HepG2 (cell line): ENCODE results near the gene STIM1. TPM values are rescaled to one million over a fixed set of nuclear protein-coding genes. Genes with fewer than 3 reads are reported as not detected.

Source experiments
- ERF ChIP-seq: IDR thresholded peaks from 2 replicates; pipeline ENCODE4 v1.6.1; 2018; ENCODE audit warnings: missing biosample characterization, missing genetic modification reagents
- FOXK1 ChIP-seq: sonication (generic); formaldehyde crosslinking; IDR thresholded peaks from 2 replicates; pipeline ENCODE4 v1.4.0; 2020; ENCODE audit warnings: low read depth, missing genetic modification reagents, borderline replicate concordance
- JUNB ChIP-seq: sonication (generic); formaldehyde crosslinking; IDR thresholded peaks from 2 replicates; pipeline ENCODE4 v1.8.0; 2022; ENCODE audit warnings: missing genetic modification reagents, mild to moderate bottlenecking, borderline replicate concordance
- MAZ ChIP-seq, 2 experiments: sonication (generic) in 1 of 2; formaldehyde crosslinking in 1 of 2; IDR thresholded peaks; 2 replicates each; pipeline versions ENCODE4 v1.5.0 to v1.6.1; 2012 to 2020; ENCODE audit warnings: low read depth in 2 of 2, mild to moderate bottlenecking in 2 of 2, borderline replicate concordance in 1 of 2, improper control_type of control experiment in 1 of 2, low read length in 1 of 2, missing genetic modification reagents in 1 of 2, moderate library complexity in 1 of 2
- MIER3 ChIP-seq: IDR thresholded peaks from 2 replicates; pipeline ENCODE4 v1.6.1; 2016; ENCODE audit warnings: missing compliant biosample characterization, borderline replicate concordance
- MXD4 ChIP-seq: IDR thresholded peaks from 2 replicates; pipeline ENCODE4 v1.6.1; 2016; ENCODE audit warnings: mild to moderate bottlenecking, missing biosample characterization, missing genetic modification reagents
- NONO ChIP-seq, 2 experiments: fragments of 450-650 bp in 1 of 2; sonication (generic) in 1 of 2; formaldehyde crosslinking in 1 of 2; IDR thresholded peaks in 1 of 2; conservative IDR thresholded peaks in 1 of 2; 2 replicates each; pipeline versions ENCODE4 v1.6.1 to v1.8.0; 2017 to 2022; ENCODE audit warnings: mild to moderate bottlenecking in 1 of 2, missing genetic modification reagents in 1 of 2, moderate library complexity in 1 of 2
- NR2F6 ChIP-seq, 2 experiments: IDR thresholded peaks; 2 replicates each; pipeline ENCODE4 v1.6.1; 2016; ENCODE audit warnings: antibody characterized with exemption in 1 of 2, mild to moderate bottlenecking in 1 of 2
- PCBP2 ChIP-seq: fragments of 200-400 bp; formaldehyde crosslinking; optimal IDR thresholded peaks from 2 replicates; pipeline ENCODE3; 2018; ENCODE audit warnings: low read length, low read depth; ENCODE audit not compliant: poor library complexity, severe bottlenecking
- SYNCRIP ChIP-seq: fragments of 200-400 bp; formaldehyde crosslinking; IDR thresholded peaks from 2 replicates; pipeline ENCODE4 v1.6.1; 2018; ENCODE audit warnings: mild to moderate bottlenecking, low read depth, low read length; ENCODE audit not compliant: insufficient read depth
- ZNF367 ChIP-seq: sonication (generic); formaldehyde crosslinking; IDR thresholded peaks from 2 replicates; pipeline ENCODE4 v1.4.0; 2020; ENCODE audit warnings: missing genetic modification reagents, borderline replicate concordance
- ZNF558 ChIP-seq: sonication (generic); formaldehyde crosslinking; IDR thresholded peaks from 2 replicates; pipeline ENCODE4 v1.9.0; 2022; ENCODE audit warnings: mild to moderate bottlenecking, missing genetic modification reagents, borderline replicate concordance
- ZNF562 ChIP-seq: sonication (generic); formaldehyde crosslinking; IDR thresholded peaks from 2 replicates; pipeline ENCODE4 v1.8.0; 2022; ENCODE audit warnings: missing genetic modification reagents, borderline replicate concordance
- ZNF589 ChIP-seq: sonication (generic); formaldehyde crosslinking; conservative IDR thresholded peaks from 2 replicates; pipeline ENCODE4 v1.8.0; 2022; ENCODE audit warnings: mild to moderate bottlenecking, moderate library complexity, missing genetic modification reagents
- ZNF850 ChIP-seq: sonication (generic); formaldehyde crosslinking; conservative IDR thresholded peaks from 2 replicates; pipeline ENCODE4 v1.9.0; 2021; ENCODE audit warnings: mild to moderate bottlenecking, missing genetic modification reagents
- polyA plus RNA-seq, 8 experiments: library from polyadenylated mRNA; depleted of rRNA in 3 of 8; stranded (reverse) in 7 of 8; unstranded in 1 of 8; fragments of >200 nt; fragmentation: Illumina TruSeq in 4 of 8; extraction: Trizol in 4 of 8; gene quantifications; 2 replicates each; pipeline versions ENCODE4 v1.2.1 to v1.2.3, GENCODE V29; 2011 to 2016; ENCODE audit warnings: low read depth in 4 of 8, missing spikeins in 1 of 8, mixed read lengths in 1 of 8; ENCODE audit not compliant: insufficient read depth in 1 of 8
- total RNA-seq, 5 experiments: library from RNA; depleted of rRNA; stranded (reverse); fragments of >200 nt; fragmentation: Illumina TruSeq; extraction: Trizol; gene quantifications; 2 replicates each; pipeline ENCODE4 v1.2.3, GENCODE V29; 2016; ENCODE audit warnings: low read depth in 1 of 5
- TF ChIP-seq, protein P1 (sequence below): sonication (generic); formaldehyde crosslinking; IDR thresholded peaks from 2 replicates; pipeline ENCODE4 v1.5.0; 2020; ENCODE audit warnings: missing genetic modification reagents
- TF ChIP-seq, protein P2 (sequence below): fragments of 450-650 bp; IDR thresholded peaks from 2 replicates; pipeline ENCODE4 v1.6.1; 2017; ENCODE audit warnings: mild to moderate bottlenecking
- TF ChIP-seq, protein P3 (sequence below): IDR thresholded peaks from 2 replicates; pipeline ENCODE4 v1.6.1; 2016; ENCODE audit warnings: low read depth, control low read depth
- TF ChIP-seq, protein P4 (sequence below): sonication (generic); formaldehyde crosslinking; IDR thresholded peaks from 2 replicates; pipeline ENCODE4 v1.5.0; 2020; ENCODE audit warnings: missing genetic modification reagents
- TF ChIP-seq, protein P5 (sequence below): sonication (generic); formaldehyde crosslinking; IDR thresholded peaks from 2 replicates; pipeline ENCODE4 v1.4.0; 2020; ENCODE audit warnings: mild to moderate bottlenecking, missing genetic modification reagents

The STIM1 gene
- total and polyA plus RNA-seq, 2 of the 13 experiments (the other 11 are each of a cell fraction or from before 2014, with no cell fraction given) = 19.2 to 28.5 TPM

DNA sequence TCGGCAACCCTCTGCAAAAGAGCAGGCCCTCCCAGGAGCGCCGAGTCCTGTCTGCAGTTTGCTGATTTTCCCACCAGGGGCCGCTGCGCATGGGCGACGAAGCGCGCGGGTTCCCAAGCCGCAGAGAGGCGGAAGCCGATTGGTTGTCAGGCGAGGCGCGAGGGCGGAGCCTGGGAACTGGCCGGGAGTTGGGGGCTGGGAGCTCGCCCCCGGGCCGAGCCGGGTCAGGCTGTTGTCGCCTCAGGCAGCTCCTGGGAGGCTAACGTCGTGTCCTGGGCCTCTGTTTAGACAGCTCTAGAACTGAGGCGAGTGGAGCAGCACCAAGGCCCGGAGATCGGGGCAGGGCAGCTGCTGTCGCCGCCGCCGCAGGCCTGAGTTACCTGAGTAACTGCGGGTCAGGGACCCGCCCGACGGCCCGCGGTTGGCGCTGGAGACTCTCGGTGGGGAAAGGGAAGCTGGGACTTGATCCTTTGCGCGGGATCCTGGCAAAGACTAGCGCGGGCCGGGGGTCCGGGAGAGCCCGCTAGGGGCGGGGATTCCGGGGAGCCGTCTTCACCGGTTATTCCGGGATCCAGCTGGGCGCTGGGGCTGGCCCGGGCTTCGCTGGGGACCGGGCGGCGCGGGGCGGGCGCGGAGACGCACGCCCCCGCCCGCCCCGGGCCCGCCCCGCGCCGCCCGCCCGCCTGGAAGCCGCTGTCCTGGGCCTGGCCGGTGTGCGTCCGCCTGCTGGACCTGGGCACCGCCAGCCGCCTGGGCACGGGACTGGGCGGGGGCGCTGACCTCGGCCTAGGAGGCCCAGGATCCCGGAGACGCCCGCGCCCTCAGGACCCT is at the start of gene STIM1 (continued):
- TF ChIP-seq, protein P1, sequence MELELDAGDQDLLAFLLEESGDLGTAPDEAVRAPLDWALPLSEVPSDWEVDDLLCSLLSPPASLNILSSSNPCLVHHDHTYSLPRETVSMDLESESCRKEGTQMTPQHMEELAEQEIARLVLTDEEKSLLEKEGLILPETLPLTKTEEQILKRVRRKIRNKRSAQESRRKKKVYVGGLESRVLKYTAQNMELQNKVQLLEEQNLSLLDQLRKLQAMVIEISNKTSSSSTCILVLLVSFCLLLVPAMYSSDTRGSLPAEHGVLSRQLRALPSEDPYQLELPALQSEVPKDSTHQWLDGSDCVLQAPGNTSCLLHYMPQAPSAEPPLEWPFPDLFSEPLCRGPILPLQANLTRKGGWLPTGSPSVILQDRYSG (CRISPR knock-in tag) = peak; percentile 85; the same call in 1 of the 2 replicates
- TF ChIP-seq MIER3 (CRISPR knock-in tag) (0 out of 2 replicates have a peak, but pooled peaks have one; percentile 12), FOXK1 (CRISPR knock-in tag) (no peak), NONO (IDR thresholded peaks at IDR 0.05) (no peak), NONO (CRISPR knock-in tag; conservative IDR thresholded peaks at IDR 0.05) (peak; percentile 85), PCBP2 (no peak), NR2F6 (IDR thresholded peaks at IDR 0.05) (no peak), NR2F6 (CRISPR knock-in tag; IDR thresholded peaks at IDR 0.05) (0 out of 2 replicates have a peak, but pooled peaks have one; percentile 6), ZNF558 (0 out of 2 replicates have a peak, but pooled peaks have one; percentile 15), JUNB (no peak), SYNCRIP (no peak), MXD4 (CRISPR knock-in tag) (0 out of 2 replicates have a peak, but pooled peaks have one; percentile 11), ERF (CRISPR knock-in tag) (peak; percentile 68; the same call in 1 of the 2 replicates), ZNF850 (CRISPR knock-in tag) (peak; percentile 31; the same call in 1 of the 2 replicates), MAZ (IDR thresholded peaks at IDR 0.05; ENCODE audit: borderline replicate concordance, low read depth, low read length) (peak; percentile 48), MAZ (CRISPR knock-in tag; IDR thresholded peaks at IDR 0.05; ENCODE audit: low read depth) (peak; percentile 76), ZNF367 (no peak), ZNF562 (CRISPR knock-in tag) (no peak), ZNF589 (CRISPR knock-in tag) (peak; percentile 83; the same call in 1 of the 2 replicates)
- TF ChIP-seq, protein P2, sequence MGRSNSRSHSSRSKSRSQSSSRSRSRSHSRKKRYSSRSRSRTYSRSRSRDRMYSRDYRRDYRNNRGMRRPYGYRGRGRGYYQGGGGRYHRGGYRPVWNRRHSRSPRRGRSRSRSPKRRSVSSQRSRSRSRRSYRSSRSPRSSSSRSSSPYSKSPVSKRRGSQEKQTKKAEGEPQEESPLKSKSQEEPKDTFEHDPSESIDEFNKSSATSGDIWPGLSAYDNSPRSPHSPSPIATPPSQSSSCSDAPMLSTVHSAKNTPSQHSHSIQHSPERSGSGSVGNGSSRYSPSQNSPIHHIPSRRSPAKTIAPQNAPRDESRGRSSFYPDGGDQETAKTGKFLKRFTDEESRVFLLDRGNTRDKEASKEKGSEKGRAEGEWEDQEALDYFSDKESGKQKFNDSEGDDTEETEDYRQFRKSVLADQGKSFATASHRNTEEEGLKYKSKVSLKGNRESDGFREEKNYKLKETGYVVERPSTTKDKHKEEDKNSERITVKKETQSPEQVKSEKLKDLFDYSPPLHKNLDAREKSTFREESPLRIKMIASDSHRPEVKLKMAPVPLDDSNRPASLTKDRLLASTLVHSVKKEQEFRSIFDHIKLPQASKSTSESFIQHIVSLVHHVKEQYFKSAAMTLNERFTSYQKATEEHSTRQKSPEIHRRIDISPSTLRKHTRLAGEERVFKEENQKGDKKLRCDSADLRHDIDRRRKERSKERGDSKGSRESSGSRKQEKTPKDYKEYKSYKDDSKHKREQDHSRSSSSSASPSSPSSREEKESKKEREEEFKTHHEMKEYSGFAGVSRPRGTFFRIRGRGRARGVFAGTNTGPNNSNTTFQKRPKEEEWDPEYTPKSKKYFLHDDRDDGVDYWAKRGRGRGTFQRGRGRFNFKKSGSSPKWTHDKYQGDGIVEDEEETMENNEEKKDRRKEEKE = no peak
- TF ChIP-seq, protein P3, sequence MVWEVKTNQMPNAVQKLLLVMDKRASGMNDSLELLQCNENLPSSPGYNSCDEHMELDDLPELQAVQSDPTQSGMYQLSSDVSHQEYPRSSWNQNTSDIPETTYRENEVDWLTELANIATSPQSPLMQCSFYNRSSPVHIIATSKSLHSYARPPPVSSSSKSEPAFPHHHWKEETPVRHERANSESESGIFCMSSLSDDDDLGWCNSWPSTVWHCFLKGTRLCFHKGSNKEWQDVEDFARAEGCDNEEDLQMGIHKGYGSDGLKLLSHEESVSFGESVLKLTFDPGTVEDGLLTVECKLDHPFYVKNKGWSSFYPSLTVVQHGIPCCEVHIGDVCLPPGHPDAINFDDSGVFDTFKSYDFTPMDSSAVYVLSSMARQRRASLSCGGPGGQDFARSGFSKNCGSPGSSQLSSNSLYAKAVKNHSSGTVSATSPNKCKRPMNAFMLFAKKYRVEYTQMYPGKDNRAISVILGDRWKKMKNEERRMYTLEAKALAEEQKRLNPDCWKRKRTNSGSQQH = no peak; the same call in 1 of the 2 replicates
- TF ChIP-seq, protein P4, sequence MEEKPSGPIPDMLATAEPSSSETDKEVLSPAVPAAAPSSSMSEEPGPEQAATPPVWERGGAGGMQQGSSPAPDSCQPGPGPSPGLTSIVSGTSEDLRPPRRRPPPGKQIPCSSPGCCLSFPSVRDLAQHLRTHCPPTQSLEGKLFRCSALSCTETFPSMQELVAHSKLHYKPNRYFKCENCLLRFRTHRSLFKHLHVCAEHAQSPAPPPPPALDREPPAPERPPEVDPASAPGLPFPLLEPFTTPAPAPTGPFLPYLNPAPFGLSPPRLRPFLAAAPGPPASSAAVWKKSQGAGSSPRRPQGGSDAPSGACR = 0 out of 2 replicates have a peak, but pooled peaks have one; percentile 34
- TF ChIP-seq, protein P5, sequence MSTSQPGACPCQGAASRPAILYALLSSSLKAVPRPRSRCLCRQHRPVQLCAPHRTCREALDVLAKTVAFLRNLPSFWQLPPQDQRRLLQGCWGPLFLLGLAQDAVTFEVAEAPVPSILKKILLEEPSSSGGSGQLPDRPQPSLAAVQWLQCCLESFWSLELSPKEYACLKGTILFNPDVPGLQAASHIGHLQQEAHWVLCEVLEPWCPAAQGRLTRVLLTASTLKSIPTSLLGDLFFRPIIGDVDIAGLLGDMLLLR (CRISPR knock-in tag) = no peak
